Measurements from ENCODE around the gene PAWR.

PAWR gene

GRCh38 chr12:79690638-79691510 lies at the start of gene PAWR:
Gene PAWR, minus strand, starts transcription at chr12:79690964. Its CDS starts 720 bp downstream, at chr12:79690244.
- no peak for TF ChIP-seq CTCF (conservative IDR thresholded peaks at IDR 0.05; ENCODE audit: control insufficient read depth, insufficient read depth, low read depth, low read length)
- DNase-seq (ENCODE audit: low read depth): peak; percentile 88
- peak within 1 kb of the TSS; percentile 80 for H3K4me3 ChIP-seq (ENCODE audit: control insufficient read depth, low read depth, low read length)

- DNase-seq (ENCODE audit: low read depth): peak; percentile 70
- no peak overlapping the region for H3K4me3 ChIP-seq (ENCODE audit: control insufficient read depth, low read depth, low read length)
- TF ChIP-seq CTCF (conservative IDR thresholded peaks at IDR 0.05; ENCODE audit: control insufficient read depth, insufficient read depth, low read depth, low read length): peak; percentile 69
Measured at GRCh38 chr12:79737875-79738718, 47.3 kb upstream of the PAWR start.

- no peak for DNase-seq (ENCODE audit: low read depth)
- H3K4me3 ChIP-seq (ENCODE audit: control insufficient read depth, low read depth, low read length): no peak overlapping the region
- TF ChIP-seq CTCF (conservative IDR thresholded peaks at IDR 0.05; ENCODE audit: control insufficient read depth, insufficient read depth, low read depth, low read length): no peak
Measured at GRCh38 chr12:79732638-79733037, 41.9 kb upstream of the PAWR start.

GRCh38 chr12:79725987-79726386 lies 35.2 kb upstream of the PAWR start:
- DNase-seq (ENCODE audit: low read depth): peak; percentile 74
- H3K4me3 ChIP-seq (ENCODE audit: control insufficient read depth, low read depth, low read length): no peak overlapping the region
- TF ChIP-seq CTCF (conservative IDR thresholded peaks at IDR 0.05; ENCODE audit: control insufficient read depth, insufficient read depth, low read depth, low read length): no peak

GRCh38 chr12:79717006-79717405 lies 26.2 kb upstream of the PAWR start:
- TF ChIP-seq CTCF (conservative IDR thresholded peaks at IDR 0.05; ENCODE audit: control insufficient read depth, insufficient read depth, low read depth, low read length): no peak
- no peak for DNase-seq (ENCODE audit: low read depth)
- H3K4me3 ChIP-seq (ENCODE audit: control insufficient read depth, low read depth, low read length): no peak overlapping the region

- TF ChIP-seq CTCF (conservative IDR thresholded peaks at IDR 0.05; ENCODE audit: control insufficient read depth, insufficient read depth, low read depth, low read length): no peak
- no peak overlapping the region for H3K4me3 ChIP-seq (ENCODE audit: control insufficient read depth, low read depth, low read length)
- no peak for DNase-seq (ENCODE audit: low read depth)
Measured at GRCh38 chr12:79715308-79715707, 24.5 kb upstream of the PAWR start.

Measured in fibroblast of mammary gland (primary cell).